Skin of body (tissue), 2 donors: ENCODE measurements around the gene ACOT9. TPM values are rescaled to one million over a fixed set of nuclear protein-coding genes. Genes with fewer than 3 reads are reported as not detected.
"Not testable (repeated sequence)": the region's sequence is repeated elsewhere in the genome, so short reads cannot be mapped to it uniquely, and the experiment has no call there.

Experiments used
- DNase-seq: peaks from one replicate; lab custom pipeline; 2025; lab: John Stamatoyannopoulos, UW
- total RNA-seq: library from RNA; depleted of rRNA; stranded (reverse); fragments of >200 nt; gene quantifications from one replicate; pipeline ENCODE4 v1.2.3, GENCODE V29; 2014

The ACOT9 gene
- total RNA-seq, 1 donor from 2014 or later, result 28.3 TPM

- DNase-seq, result no peak
Measured at GRCh38 chrX:23699636-23700194, 43.4 kb downstream of the ACOT9 start.

GRCh38 chrX:23694606-23695005 is 48.5 kb downstream of the ACOT9 start:
- peak; percentile 17 for DNase-seq

GRCh38 chrX:23692166-23692565 is 50.9 kb downstream of the ACOT9 start:
- DNase-seq, result no peak

GRCh38 chrX:23676486-23676885 is 66.6 kb downstream of the ACOT9 start:
- DNase-seq, result not testable (repeated sequence)

DNA sequence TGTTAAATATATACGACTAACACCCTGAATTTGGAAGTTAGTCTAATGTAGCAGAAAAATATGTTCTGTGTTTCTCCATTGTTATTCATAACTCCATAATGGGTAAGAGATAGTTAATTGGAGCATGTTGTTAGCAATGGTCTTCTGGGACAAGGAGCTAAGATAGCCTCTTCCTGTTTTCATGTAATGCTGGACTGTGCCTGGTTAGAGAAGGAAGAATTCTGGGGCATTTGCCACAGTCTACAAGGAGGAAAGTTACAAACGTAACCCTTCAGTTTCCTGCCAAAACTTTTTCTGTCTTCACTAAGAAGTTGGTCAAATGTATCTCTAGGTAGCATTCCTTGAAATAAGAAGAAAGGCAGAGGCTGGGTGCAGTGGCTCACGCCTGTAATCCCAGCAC is 70.0 kb downstream of the ACOT9 start:
- DNase-seq, result no peak

DNA sequence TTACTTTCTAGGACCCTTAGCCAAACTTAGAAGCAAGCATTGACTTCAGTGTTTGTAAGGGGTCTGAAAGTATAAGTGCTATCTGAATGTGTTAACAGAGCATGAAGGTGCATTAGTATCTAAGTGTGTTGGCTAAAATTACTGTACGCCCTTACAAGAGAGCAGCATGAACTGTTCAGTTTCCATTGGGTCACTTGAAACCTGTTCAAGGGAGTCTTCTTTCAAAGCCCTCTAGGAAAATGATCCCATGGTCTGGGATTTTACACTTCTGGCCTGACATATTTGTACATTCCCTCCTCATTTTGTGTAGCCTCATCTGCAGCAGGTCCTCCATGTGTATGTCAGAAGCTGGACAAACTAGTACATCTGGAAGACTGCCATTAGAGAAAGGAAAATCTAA is 72.5 kb downstream of the ACOT9 start:
- no peak for DNase-seq

DNA sequence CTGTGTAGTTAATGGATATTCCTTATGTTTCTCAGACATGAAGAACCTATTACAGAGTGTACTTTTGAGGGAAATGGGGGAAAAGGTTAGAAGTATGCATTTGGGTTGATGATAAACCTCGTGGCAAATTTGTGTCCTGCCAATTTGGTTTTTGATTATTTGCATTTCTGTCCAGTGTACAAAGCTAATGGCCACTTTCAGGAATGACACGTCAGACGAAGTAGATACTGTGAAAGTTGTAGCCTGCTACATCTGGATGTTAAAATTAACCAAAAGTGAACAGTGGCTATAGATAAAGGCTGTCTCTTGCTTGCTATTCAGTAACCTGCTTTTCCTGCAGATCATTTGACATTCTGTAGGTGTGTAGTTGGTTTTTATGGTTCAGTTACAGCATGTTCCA is 74.7 kb downstream of the ACOT9 start:
- no peak for DNase-seq

DNA sequence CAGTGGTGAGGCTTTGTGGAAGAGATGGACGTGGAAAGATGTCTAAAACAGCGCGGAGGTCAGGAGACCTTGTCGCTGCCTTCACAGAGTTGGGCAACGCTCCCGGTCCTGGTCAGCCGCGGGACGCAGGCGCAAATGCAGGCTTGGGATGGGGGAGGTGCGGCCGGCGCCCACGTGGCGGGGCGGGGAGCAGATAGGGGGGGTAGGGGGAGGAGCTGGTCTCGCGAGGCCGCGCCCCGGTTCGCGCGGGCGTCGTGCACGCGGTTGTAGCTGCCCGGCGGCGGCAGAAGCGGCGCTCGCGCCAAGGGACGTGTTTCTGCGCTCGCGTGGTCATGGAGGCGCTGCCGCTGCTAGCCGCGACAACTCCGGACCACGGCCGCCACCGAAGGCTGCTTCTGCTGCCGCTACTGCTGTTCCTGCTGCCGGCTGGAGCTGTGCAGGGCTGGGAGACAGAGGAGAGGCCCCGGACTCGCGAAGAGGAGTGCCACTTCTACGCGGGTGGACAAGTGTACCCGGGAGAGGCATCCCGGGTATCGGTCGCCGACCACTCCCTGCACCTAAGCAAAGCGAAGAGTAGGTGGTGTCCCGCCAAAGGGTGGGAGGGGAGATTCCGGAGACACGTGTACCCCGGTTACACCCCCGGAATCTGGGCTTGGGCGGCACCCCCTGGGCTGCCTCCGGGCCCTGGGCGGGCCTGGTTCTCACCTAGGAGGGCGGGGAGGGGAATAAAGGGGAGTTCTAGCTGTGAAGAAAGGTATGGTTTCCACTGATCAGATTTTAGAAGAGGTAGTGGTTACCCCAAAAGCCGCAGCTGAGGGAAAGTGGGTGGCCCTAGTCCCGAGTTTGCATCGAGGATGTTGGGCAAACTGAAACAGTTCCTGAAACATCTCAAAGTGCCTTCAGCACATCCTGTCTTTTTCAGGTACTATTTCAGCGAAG is 75.6 kb downstream of the ACOT9 start, which contains the start of gene PRDX4:
PRDX4 (plus strand) TSS at position 255 of the 939 bp plus-strand sequence; CDS start at position 333, 78 bp downstream.
- peak; percentile 64 for DNase-seq

DNA sequence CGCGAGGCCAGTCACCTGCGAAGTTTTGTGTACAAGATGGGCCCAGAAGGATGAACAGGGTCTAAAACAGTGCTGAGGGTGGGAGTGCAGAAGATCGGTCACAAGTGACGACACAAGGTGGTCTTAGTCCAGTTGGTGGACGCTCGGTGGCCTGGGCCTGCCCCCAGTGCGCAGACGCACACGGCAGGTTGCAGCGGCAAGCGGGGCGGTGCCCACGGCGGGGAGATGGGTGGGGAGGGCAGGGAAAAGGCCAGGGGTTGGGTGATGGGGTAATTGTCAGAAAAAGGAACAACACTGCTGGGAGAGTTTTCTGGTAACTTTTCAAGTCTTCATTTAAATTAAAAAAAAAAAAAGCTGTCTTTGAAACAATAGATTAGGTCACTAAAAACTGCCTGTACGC is 76.8 kb downstream of the ACOT9 start:
- no peak for DNase-seq

DNA sequence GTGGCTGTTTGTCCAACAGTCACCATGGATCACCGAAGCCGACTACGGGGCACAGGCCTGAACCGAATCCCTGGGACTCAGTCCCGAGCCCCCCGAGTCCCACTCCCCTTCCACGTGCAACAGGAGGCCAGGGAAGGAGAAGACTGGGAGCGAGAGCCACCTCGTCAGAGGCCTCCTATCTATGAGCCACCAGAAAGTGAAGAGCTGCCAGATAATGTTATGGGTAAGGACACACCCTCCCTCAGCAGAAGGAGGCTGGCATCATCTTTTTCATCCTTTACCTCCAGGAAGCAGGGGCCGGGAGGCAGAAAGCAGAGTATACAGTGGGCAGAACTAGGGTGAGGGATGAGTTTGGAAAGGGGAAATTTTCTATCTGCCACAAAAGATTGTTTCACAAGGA is 78.6 kb downstream of the ACOT9 start:
- no peak for DNase-seq

- no peak for DNase-seq
Measured at GRCh38 chrX:23662853-23663252, 80.2 kb downstream of the ACOT9 start.

DNA sequence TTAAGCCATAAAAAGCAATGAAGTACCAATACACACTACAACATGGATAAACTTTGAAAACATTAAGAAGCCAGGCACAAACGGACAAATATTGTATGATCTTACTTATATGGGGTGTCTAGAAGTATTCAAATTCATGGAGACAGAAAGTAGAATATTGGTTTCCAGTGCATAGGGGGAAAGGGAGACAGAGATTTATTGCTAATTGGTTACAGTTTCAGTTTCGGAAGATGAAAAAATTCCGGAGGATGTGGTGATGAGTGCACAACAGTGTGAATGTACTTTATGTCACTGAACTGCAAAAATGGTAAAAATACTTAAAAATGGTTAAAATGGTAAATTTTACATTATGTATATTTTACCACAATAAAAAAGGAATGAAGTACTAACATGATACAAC is 80.9 kb downstream of the ACOT9 start:
- DNase-seq, result no peak

DNA sequence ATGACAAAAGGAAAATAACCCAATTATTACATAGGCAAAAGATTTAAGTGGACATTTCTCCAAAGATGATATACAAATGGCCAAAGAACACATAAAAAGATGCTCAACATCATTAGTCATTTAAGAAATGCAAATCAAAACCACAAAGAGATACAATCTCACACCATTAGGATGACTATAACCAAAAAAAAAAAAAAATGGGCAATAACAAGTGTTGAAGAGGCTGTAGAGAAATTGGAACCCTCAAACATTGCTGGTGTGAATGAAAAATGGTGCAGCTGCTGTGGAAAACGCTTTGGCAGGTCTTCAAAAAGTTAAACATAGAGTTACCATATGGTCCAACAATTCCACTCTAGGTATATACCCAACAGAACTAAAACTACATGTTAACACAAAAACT is 81.4 kb downstream of the ACOT9 start:
- DNase-seq, result no peak

GRCh38 chrX:23660766-23661132 is 82.3 kb downstream of the ACOT9 start:
- no peak for DNase-seq

DNA sequence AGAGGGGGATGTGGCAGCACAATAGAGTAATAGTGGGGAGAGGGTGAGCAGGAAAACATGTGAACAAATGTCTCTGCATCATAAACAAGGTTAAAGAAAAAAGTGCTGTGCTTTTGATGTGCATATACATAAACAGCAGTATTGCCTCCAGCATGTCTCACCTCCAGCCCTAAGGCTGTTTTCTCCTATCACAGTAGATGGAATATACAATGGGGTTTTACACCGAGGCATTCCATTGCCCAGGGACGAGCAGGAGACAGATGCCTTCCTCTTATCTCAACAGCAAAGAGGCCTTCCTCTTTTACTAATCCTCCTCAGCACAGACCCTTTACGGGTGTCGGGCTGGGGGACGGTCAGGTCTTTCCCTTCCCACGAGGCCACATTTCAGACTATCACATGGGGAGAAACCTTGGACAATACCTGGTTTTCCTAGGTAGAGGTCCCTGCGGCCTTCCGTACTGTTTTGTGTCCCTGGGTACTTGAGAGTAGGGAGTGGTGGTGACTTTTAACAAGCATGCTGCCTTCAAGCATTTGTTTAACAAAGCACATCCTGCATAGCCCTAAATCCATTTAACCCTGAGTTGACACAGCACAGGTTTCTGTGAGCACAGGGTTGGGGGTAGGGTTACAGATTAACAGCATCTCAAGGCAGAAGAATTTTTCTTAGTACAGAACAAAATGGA is 82.9 kb downstream of the ACOT9 start:
- not testable (repeated sequence) for DNase-seq

GRCh38 chrX:23659339-23659738 is 83.7 kb downstream of the ACOT9 start:
- no peak for DNase-seq

DNA sequence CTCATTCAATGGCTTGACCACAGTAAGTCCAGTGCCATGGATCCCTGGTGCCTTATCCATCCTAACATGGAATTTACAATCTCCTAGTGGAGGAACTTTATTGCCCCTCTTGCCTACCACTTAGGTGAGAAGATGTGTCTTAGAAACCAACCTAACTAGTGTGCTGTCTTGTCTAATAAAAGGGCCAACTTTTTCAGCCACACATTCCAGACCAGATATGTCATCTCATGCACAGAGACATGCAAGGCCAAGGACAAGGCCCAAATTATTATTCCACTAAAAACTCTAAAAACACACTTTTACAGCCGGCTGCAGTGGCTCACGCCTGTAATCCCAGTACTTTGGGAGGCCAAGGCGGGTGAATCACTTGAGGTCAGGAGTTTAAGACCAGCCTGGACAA is 86.4 kb downstream of the ACOT9 start:
- DNase-seq, result no peak

DNA sequence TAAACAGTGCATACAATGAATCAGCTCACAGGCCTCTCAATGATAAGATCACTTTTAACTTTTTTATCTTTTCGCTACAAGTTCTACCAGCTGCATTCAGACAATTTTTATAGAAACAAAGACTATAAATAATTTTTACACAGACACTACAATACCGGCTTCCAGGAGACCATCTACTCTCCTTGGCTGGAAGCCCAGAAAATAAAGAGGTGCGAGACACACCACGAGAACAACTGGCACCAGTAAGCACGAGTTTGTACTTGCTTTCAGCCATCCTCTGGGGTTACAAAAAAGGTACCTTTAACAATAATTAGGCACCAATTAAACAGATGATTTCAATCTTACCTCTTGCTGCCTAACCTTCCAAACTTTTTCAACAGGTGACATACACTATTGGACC is 87.0 kb downstream of the ACOT9 start:
- no peak for DNase-seq
